GM12878 (cell line): Measurements from ENCODE around the gene AXIN1. TPM values are rescaled to one million over a fixed set of nuclear protein-coding genes. Genes with fewer than 3 reads are reported as not detected.
A peak's percentile ranks its signal among the peaks of the same experiment; 100 is the strongest.

Experiments used
- ATAC-seq: fragments of 200-7000 bp; cut with Tn5 transposase; 3 replicates; pipeline ENCODE4 v1.9.1; 2020; ENCODE audit warnings: mild to moderate bottlenecking, moderate library complexity
- BruUV-seq: library from RNA; stranded (reverse); fragments of 400-500 nt; replicated peaks from 2 replicates; lab custom pipeline; 2021; lab: Mats Ljungman, UMichigan
- CTCF ChIA-PET: fragments of 300-600 bp; sonication (Branson Sonifier 250); formaldehyde crosslinking; extraction: SDS; loops from one replicate; lab custom pipeline; 2021; ENCODE audit warnings: inconsistent platforms; lab: Yijun Ruan, JAX
- POLR2A ChIA-PET: fragments of 350-600 bp; formaldehyde crosslinking; extraction: SDS; loops from one replicate; lab custom pipeline; 2021; ENCODE audit warnings: inconsistent platforms; lab: Charles Lee
- RAD21 ChIA-PET: fragments of 300-600 bp; sonication (Branson Sonifier 250); formaldehyde crosslinking; loops from one replicate; lab custom pipeline; 2023; ENCODE audit warnings: antibody characterized with exemption; ENCODE audit not compliant: unreplicated experiment; lab: Charles Lee
- SMC1A ChIA-PET: fragments of 300-600 bp; sonication (Branson Sonifier 250); formaldehyde crosslinking; loops from one replicate; lab custom pipeline; 2023; ENCODE audit not compliant: unreplicated experiment, uncharacterized antibody; lab: Charles Lee
- DNase-seq: peaks from one replicate; pipeline ENCODE4 v3.0.0-alpha.2; 2011; ENCODE audit warnings: low read depth, low spot score
- FAIRE-seq: peaks from 3 replicates; lab custom pipeline; 2011; peaks lifted over from hg19 to GRCh38; lab: Jason Lieb, UNC
- H2AFZ ChIP-seq: 2 replicates; pipeline ENCODE4 v1.6.0; 2011; ENCODE audit warnings: low read depth, low read length, control low read depth; ENCODE audit not compliant: control insufficient read depth
- H3K27ac ChIP-seq: 2 replicates; pipeline ENCODE4 v1.5.1; 2011; ENCODE audit warnings: control low read depth; ENCODE audit not compliant: control insufficient read depth, insufficient read depth
- H3K27me3 ChIP-seq, 2 experiments: replicated peaks in 1 of 2; 2 replicates each; pipeline versions ENCODE4 v1.6.0 to v1.6.1; 2011; ENCODE audit warnings: low read length in 1 of 2; ENCODE audit not compliant: control insufficient read depth in 2 of 2, insufficient read depth in 2 of 2
- H3K36me3 ChIP-seq, 2 experiments: 2 replicates each; pipeline ENCODE4 v1.5.1; 2011; ENCODE audit warnings: low read length in 1 of 2; ENCODE audit not compliant: control insufficient read depth in 2 of 2, insufficient read depth in 2 of 2
- H3K4me1 ChIP-seq: 2 replicates; pipeline ENCODE4 v1.6.1; 2011; ENCODE audit warnings: mild to moderate bottlenecking, low read length, moderate library complexity, mixed read lengths; ENCODE audit not compliant: control insufficient read depth, insufficient read depth
- H3K4me2 ChIP-seq: 2 replicates; pipeline ENCODE4 v1.6.0; 2011; ENCODE audit warnings: control low read depth; ENCODE audit not compliant: control insufficient read depth, insufficient read depth
- H3K4me3 ChIP-seq: fragments of 200-600 bp; sonication (generic); 2 replicates; pipeline ENCODE4 v1.5.1; 2016
- H3K79me2 ChIP-seq: 2 replicates; pipeline ENCODE4 v1.6.0; 2011; ENCODE audit warnings: low read length; ENCODE audit not compliant: control insufficient read depth, insufficient read depth
- H3K9ac ChIP-seq: 2 replicates; pipeline ENCODE4 v1.8.0; 2011; ENCODE audit warnings: low read length, control low read depth, mixed read lengths; ENCODE audit not compliant: control insufficient read depth, insufficient read depth
- H3K9me3 ChIP-seq: replicated peaks from 3 replicates; pipeline ENCODE4 v1.5.1; 2011; ENCODE audit warnings: mild to moderate bottlenecking, low read length; ENCODE audit not compliant: control insufficient read depth, insufficient read depth
- H4K20me1 ChIP-seq: 2 replicates; pipeline ENCODE4 v1.6.0; 2011; ENCODE audit not compliant: control insufficient read depth, insufficient read depth
- EGR1 ChIP-seq, 2 experiments: IDR thresholded peaks; 1 replicate in 1 of 2; 2 replicates in 1 of 2; pipeline ENCODE4 v1.6.1; 2011 to 2012; ENCODE audit warnings: low read depth in 2 of 2, low read length in 2 of 2, borderline replicate concordance in 1 of 2, mild to moderate bottlenecking in 1 of 2, moderate library complexity in 1 of 2
- NR2C2 ChIP-seq: IDR thresholded peaks from 2 replicates; pipeline ENCODE4 v1.6.1; 2011; ENCODE audit warnings: borderline replicate concordance, low read depth; ENCODE audit not compliant: control insufficient read depth, insufficient read length
- POLR2A ChIP-seq: IDR thresholded peaks from 2 replicates; pipeline ENCODE4 v1.6.1; 2011; ENCODE audit warnings: low read depth, mild to moderate bottlenecking, low read length
- SPI1 ChIP-seq: IDR thresholded peaks from 2 replicates; pipeline ENCODE4 v1.6.1; 2011; ENCODE audit warnings: low read depth, mild to moderate bottlenecking, low read length, moderate library complexity, borderline replicate concordance; ENCODE audit not compliant: insufficient read depth
- SUPT20H ChIP-seq: IDR thresholded peaks from 2 replicates; pipeline ENCODE4 v1.6.1; 2011; ENCODE audit warnings: low read depth, mild to moderate bottlenecking, low read length, moderate library complexity, borderline replicate concordance; ENCODE audit not compliant: control insufficient read depth
- WGBS: methylation state at CpG from one replicate; pipeline ENCODE4 v1.1.6; 2016; ENCODE audit warnings: low lambda C conversion rate; ENCODE audit not compliant: insufficient replicate concordance, insufficient coverage; ENCODE audit errors: missing lambda C conversion rate; 5-methylcytosine and 5-hydroxymethylcytosine counted together
- in situ Hi-C: fragments of 300-500 bp; cut with MboI; formaldehyde crosslinking; loops from 9 replicates; pipeline ENCODE4 v1.14.3; 2018; ENCODE audit warnings: mixed read lengths
- intact Hi-C: fragments of 100-400 bp; cut with micrococcal nuclease; formaldehyde crosslinking; loops from one replicate; pipeline ENCODE4 v1.14.2; 2022; ENCODE audit not compliant: unreplicated experiment
- polyA plus RNA-seq, 11 experiments: library from polyadenylated mRNA; depleted of rRNA in 4 of 11; unstranded in 6 of 11; stranded (reverse) in 5 of 11; fragments of >200 nt; fragmentation: Nextera tagmentation in 4 of 11; fragmentation: Illumina TruSeq in 1 of 11; extraction: Ambion mirVana in 4 of 11; extraction: Trizol in 1 of 11; gene quantifications; 1 replicate in 1 of 11; 2 replicates in 10 of 11; pipeline versions ENCODE4 v1.2.1 to v1.2.3, GENCODE V29; 2011 to 2016; ENCODE audit warnings: inconsistent platforms in 2 of 11, missing spikeins in 2 of 11, low read depth in 1 of 11
- total RNA-seq, 4 experiments: library from RNA; depleted of rRNA in 3 of 4; stranded (reverse); fragments of >200 nt in 3 of 4; fragmentation: Illumina TruSeq in 1 of 4; extraction: Trizol in 1 of 4; gene quantifications; 2 replicates each; pipeline versions ENCODE4 v1.2.1 to v1.2.3, GENCODE V29; 2013 to 2021
- TF ChIP-seq, protein P1 (sequence below): fragments of 450-650 bp; IDR thresholded peaks from 2 replicates; pipeline ENCODE4 v1.6.1; 2018; ENCODE audit warnings: borderline replicate concordance, mild to moderate bottlenecking; ENCODE audit not compliant: partially characterized antibody
- TF ChIP-seq, protein P2 (sequence below): IDR thresholded peaks from 2 replicates; pipeline ENCODE4 v1.6.1; 2012; ENCODE audit warnings: improper control_type of control experiment, low read depth, low read length; ENCODE audit not compliant: insufficient replicate concordance

Gene AXIN1
- total and polyA plus RNA-seq, 10 of the 15 experiments (the other 5 are each of a cell fraction or from before 2014, with no cell fraction given): 0.26 to 27.1 (median 7.7) TPM

DNA sequence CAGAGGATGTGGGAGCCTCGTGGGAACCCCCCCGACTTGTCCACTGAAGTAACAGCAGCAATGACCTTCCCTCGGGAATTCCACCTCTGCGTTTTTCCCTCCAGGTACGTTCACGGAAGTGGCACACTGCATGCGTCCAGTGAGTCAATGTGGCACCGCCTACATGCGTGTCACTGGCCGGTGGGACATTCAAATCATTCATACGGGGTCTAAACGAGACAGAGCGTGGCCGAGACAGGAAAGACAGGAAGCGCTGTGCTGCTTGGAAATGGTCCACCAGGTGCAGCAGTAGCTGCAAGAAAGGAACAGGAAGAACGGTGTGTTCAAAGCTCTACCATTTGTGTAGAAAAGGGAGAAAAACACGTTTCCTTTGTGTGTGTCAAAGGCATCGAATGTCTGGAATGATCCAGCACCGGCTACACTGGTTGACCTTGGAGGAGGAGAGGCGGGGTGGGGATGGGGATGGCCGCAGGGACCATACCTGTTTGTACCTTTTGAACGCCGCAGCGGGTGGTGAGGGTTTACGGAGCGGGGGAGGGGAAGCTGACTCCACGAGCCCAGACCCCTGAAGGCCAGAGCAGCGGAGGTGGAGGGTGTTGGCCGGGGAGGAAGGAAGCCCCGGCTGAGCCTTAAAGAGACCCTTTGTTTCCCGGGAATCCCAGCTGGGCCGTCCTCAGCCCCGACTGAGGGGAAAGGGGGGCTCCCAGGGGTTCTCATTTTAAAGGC, 31.0 kb upstream of the AXIN1 start (continued):
- TF ChIP-seq NR2C2 (no peak), SPI1 (peak; percentile 33; the same call in 1 of the 2 replicates), SUPT20H (no peak), POLR2A (peak; percentile 57)
- TF ChIP-seq, protein P1, sequence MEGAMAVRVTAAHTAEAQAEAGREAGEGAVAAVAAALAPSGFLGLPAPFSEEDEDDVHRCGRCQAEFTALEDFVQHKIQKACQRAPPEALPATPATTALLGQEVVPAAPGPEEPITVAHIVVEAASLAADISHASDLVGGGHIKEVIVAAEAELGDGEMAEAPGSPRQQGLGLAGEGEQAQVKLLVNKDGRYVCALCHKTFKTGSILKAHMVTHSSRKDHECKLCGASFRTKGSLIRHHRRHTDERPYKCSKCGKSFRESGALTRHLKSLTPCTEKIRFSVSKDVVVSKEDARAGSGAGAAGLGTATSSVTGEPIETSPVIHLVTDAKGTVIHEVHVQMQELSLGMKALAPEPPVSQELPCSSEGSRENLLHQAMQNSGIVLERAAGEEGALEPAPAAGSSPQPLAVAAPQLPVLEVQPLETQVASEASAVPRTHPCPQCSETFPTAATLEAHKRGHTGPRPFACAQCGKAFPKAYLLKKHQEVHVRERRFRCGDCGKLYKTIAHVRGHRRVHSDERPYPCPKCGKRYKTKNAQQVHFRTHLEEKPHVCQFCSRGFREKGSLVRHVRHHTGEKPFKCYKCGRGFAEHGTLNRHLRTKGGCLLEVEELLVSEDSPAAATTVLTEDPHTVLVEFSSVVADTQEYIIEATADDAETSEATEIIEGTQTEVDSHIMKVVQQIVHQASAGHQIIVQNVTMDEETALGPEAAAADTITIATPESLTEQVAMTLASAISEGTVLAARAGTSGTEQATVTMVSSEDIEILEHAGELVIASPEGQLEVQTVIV: peak; percentile 35

DNA sequence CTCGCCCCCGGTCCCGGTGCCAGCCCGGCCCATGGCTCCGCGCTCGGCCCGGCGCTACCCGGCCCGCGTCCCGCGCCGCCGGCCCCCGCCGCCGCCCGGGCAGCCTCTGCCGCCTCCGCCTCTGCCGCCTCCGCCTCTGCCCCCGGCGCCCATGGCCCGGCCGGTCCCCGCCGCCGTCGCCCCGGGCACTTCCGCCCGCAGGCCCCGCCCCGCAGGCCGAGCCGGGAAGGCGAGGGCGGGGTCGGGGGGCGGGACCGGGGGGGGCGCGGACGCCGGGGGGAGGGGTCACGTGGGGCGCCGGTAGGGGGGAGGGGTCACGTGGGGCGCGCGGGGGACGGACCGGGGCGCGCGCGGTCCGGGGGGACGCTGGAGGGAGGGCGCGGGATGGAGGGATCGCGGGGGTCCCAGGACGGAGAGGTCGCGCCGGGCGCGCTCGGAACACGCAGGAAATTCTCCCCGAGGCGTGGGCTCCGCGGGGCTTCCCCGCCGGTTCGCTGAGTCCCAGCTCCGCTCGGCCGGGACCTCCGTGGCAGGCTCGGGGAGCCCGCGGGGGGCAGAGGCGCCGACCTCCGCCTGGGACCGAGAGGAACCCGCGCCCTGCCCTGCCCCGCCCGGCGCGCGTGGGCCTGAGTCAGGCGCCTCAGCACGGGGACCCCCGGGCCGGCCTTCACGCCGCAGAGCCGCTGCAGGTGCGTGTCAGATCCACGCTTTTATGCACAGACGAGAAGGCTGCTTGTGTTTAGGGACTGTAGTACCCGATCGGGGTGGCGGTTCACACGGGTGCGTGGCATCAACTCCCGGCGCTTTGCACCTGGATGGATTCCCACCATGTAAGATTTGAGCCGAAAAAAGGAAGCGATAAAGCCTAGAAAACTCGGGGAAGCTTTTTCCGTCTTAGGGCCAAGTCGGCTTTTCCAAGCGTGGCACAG, 29.5 kb upstream of the AXIN1 start, which contains the start of gene PGAP6:
Gene PGAP6 (minus strand): TSS at position 190 of the 929 bp plus-strand sequence. CDS start 157 bp downstream, at position 33.
- Histone ChIP-seq H4K20me1 (no peaks in the 10 kb centered on the region), H3K9ac (peak within 1 kb of the TSS; percentile 82), H2AFZ (peak within 1 kb of the TSS; percentile 82), H3K36me3 (no peaks in the 10 kb centered on the region; a peak in 1 of 4 replicates), H3K4me1 (peaks cover 14% of the 10 kb centered on the region), H3K79me2 (peaks cover 14% of the 10 kb centered on the region), H3K4me3 (peak within 1 kb of the TSS; percentile 97), H3K27ac (peak within 1 kb of the TSS; percentile 56), H3K9me3 (no peaks in the 10 kb centered on the region), H3K27me3 (no peaks in the 10 kb centered on the region), H3K4me2 (peak within 1 kb of the TSS; percentile 95)
- ChIA-PET POLR2A (interaction anchor here (1.2 to 3.8 kb wide), 4 partner anchors 11 to 29 kb away, joined by 5 to 22 read pairs (median 8); partner anchors contain the start of genes AXIN1, DECR2 and MRPL28), SMC1A (interaction anchor here (0.7 to 1.8 kb wide), 3 partner anchors 11 to 19 kb away, joined by 3 to 5 read pairs (median 4); partner anchors contain the start of genes DECR2 and MRPL28), CTCF (interaction anchor here (0.7 to 1.7 kb wide), 3 partner anchors 20 to 32 kb away, joined by 3 to 7 read pairs (median 3); partner anchors contain the start of gene DECR2), RAD21 (interaction anchor here (0.6 to 1.9 kb wide), 5 partner anchors 12 to 146 kb away, joined by 3 to 7 read pairs (median 4); partner anchors contain the start of genes AXIN1, CAPN15, DECR2 and MRPL28)
- BruUV-seq: TSS peak; percentile 85
- ATAC-seq (peak; percentile 48), FAIRE-seq (no peak), DNase-seq (no peak)
- in situ Hi-C loops: no loop called here
- intact Hi-C loops: no loop called here
- WGBS: under 1% methylated on average over 39 of the region's 123 CpGs
- TF ChIP-seq, protein P2, sequence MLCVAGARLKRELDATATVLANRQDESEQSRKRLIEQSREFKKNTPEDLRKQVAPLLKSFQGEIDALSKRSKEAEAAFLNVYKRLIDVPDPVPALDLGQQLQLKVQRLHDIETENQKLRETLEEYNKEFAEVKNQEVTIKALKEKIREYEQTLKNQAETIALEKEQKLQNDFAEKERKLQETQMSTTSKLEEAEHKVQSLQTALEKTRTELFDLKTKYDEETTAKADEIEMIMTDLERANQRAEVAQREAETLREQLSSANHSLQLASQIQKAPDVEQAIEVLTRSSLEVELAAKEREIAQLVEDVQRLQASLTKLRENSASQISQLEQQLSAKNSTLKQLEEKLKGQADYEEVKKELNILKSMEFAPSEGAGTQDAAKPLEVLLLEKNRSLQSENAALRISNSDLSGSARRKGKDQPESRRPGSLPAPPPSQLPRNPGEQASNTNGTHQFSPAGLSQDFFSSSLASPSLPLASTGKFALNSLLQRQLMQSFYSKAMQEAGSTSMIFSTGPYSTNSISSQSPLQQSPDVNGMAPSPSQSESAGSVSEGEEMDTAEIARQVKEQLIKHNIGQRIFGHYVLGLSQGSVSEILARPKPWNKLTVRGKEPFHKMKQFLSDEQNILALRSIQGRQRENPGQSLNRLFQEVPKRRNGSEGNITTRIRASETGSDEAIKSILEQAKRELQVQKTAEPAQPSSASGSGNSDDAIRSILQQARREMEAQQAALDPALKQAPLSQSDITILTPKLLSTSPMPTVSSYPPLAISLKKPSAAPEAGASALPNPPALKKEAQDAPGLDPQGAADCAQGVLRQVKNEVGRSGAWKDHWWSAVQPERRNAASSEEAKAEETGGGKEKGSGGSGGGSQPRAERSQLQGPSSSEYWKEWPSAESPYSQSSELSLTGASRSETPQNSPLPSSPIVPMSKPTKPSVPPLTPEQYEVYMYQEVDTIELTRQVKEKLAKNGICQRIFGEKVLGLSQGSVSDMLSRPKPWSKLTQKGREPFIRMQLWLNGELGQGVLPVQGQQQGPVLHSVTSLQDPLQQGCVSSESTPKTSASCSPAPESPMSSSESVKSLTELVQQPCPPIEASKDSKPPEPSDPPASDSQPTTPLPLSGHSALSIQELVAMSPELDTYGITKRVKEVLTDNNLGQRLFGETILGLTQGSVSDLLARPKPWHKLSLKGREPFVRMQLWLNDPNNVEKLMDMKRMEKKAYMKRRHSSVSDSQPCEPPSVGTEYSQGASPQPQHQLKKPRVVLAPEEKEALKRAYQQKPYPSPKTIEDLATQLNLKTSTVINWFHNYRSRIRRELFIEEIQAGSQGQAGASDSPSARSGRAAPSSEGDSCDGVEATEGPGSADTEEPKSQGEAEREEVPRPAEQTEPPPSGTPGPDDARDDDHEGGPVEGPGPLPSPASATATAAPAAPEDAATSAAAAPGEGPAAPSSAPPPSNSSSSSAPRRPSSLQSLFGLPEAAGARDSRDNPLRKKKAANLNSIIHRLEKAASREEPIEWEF: no peak
- peak in 1 of 2 experiments; percentile 58; a peak in 1 of 3 replicates for TF ChIP-seq EGR1 (IDR thresholded peaks at IDR 0.05; ENCODE audit: borderline replicate concordance in 1 of 2, low read depth in 2 of 2, low read length in 2 of 2)
